COLO829 (cell line): ENCODE results near the gene KCNAB2.

Source experiments
- DNase-seq: peaks from one replicate; pipeline ENCODE4 v3.0.0; 2012; ENCODE audit warnings: low spot score

Gene KCNAB2

GRCh38 chr1:6045561-6045960 is at the start of gene KCNAB2:
Gene KCNAB2, plus strand, starts transcription at chr1:6045888. Its CDS starts 5,649 bp downstream, at chr1:6051537.
- DNase-seq = no peak

GRCh38 chr1:5996641-5997270 is 48.9 kb upstream of the KCNAB2 start:
- DNase-seq = no peak

- DNase-seq = no peak
Observed at GRCh38 chr1:5997316-5997715, 48.4 kb upstream of the KCNAB2 start.

- DNase-seq = no peak
Observed at GRCh38 chr1:5998051-5998905, 47.4 kb upstream of the KCNAB2 start.

DNA sequence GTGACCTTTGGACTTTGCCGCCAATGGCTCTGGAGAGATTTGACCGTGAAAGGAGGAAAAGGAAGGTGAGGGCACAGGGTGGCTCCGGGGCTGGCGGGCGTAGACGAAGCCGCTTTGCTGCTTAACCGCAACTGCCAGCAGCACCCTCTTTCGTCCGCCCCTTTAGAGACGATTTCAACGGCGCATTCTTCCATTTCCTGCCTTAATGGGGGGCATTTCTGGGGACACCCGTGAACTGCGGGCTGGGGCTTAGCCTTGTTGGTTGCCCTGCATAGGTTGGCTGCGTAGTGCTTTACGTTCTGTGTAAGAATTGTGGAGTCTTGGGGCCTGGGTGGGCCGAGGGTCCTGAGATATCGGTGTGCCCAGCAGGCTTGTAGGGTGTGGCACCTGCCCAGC is 46.8 kb upstream of the KCNAB2 start:
- no peak for DNase-seq

DNA sequence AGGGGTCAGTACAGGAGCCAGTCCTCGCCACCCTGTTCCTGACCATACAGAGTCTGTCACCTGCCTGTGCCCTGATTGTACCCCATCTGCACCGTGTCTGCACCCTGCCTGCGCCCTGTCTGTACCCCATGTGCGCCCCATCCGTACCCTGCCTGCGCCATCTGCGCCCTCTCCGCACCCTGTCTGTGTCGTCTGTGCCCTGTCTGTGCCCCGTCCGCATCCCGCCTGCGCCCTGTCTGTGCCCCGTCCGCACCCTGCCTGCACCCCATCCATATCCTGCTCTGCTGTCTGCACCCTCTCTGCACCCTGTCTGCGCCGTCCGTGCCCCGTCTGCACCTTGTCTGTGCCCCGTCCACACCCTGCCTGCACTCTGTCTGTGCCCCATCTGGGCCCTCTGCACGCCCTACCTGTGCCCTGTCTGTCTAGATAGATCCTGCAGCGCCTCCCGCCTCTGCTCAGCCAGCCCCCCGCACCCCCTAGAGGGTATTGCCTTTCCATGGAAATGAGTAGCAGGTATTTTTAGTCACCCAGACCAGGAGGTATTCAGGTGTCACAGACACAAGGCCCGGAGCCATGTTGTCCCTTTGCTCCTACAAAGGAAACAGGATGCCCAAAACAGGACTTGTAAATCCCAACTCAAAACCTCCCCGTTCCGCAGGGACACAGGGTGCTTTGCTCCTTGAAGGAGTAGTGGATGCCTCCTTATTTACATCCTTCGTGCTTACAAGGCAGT is 45.8 kb upstream of the KCNAB2 start:
- DNase-seq = no peak

DNA sequence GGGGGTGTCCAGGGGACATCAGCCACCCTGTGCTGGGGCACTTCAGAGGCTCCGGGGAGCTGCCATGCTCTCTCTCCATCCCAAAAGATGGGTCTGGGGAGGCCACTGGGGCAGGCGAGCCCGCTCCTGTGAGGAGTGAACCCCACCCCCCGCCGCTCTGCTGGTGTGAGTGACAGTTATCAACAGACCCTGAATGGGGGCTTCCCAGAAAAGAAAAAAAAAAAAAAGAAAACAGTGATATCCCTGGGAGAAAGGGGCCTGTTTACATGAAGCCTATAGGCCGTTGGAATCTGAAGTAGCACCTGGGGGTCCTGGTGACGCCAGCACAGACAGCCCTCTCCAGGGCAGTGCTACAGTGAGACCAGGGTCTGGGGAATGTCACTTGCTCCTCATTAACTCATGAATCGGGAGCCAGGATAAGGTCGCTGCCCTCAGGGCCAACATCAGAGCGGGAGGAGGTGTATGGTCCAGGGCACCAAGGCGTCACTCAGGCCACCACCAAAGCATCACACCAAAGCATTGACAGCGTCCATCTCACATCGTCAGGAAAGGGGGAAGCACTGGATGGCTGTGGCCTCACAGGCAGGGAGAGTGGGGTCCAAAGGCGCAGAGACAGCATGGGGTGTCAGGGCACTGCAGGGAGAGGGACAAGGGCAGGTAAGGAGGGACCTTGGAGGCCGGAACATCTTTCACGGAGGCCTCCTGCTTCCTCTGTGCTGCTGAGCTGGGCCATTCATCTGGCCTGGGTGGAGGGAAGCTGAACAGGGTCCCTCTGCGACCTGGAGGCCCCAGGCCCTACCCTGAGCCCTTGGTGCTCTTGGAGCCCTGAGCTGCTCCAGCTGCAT is 45.0 kb upstream of the KCNAB2 start:
- no peak for DNase-seq

GRCh38 chr1:6001992-6002576 is 43.6 kb upstream of the KCNAB2 start:
- no peak for DNase-seq

DNA sequence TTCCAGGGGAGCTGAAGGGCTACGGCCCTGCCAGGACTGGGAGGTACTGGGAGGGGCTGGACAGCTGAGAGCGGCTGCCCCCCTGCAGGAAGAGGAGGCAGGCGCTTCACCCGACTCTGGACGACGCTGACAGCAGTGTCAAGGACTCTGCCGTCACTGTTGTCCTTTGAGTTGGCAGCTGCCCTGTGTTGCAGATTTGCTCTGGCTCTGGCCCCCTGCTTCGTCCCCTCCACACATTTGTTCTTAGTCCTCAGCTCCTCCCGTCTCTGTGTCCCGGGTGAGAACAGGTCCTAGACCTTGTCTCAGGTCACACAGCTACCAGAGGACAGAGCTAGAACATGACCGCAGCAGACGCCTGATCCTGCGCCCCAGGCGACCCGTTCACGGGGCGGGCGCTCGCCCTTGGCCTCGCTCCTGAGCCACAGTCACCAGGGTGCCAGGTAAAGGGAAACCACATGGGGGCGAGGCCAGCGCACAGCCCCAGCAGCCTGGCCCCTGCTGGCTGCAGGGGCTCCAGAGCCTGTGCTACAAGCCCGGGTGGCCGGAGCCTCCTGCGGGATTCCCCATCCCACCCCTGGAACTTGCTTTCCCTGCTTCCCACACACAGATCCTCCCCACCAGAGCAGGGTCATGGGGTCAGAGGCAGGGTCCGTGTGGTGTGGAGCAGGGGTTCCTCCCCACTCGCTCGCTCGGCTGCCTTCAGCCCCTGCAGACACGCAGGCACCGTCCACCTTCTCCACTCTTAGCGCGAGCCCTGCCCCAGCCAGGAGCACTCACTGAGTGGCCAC is 42.8 kb upstream of the KCNAB2 start:
- no peak for DNase-seq

DNA sequence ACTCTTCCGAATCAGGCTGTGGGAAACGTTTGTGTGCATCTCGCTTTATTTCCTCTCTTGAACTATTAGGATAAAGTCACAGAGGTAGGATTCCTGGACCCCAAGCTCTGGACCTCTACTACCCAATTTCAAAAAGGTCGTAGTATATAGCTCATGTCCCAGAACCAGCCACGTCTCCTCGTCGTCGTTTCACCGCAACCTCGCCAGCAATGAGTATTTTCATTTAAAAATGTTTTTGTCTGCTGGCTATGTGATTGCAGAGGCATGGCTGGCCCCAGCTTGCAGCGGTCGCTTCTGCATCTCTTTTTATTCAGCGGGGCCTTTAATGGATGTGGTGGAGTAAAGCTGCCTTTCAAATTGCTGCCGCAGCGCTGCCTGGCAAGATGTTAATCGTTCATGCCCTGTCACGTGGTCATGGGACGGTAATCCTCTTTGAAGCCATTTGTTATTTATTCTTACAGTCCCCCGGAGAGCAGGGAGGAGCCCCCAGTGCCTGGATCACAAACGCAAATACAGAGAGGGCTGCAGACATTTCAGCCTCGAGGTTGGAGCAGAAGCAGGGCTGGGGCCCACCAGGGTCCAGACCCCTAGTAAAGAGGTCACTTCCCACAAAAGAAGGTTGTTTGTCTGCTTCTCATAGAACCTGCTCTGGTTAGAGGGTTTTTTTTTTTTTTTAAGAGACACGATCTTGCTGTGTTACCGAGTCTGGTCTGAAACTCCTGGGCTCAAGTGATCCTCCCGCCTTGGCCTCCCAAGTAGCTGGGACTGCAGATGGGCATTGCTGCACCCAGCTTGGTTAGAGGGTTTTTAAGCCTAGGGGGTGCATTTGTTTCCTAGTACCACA is 41.9 kb upstream of the KCNAB2 start:
- no peak for DNase-seq

DNA sequence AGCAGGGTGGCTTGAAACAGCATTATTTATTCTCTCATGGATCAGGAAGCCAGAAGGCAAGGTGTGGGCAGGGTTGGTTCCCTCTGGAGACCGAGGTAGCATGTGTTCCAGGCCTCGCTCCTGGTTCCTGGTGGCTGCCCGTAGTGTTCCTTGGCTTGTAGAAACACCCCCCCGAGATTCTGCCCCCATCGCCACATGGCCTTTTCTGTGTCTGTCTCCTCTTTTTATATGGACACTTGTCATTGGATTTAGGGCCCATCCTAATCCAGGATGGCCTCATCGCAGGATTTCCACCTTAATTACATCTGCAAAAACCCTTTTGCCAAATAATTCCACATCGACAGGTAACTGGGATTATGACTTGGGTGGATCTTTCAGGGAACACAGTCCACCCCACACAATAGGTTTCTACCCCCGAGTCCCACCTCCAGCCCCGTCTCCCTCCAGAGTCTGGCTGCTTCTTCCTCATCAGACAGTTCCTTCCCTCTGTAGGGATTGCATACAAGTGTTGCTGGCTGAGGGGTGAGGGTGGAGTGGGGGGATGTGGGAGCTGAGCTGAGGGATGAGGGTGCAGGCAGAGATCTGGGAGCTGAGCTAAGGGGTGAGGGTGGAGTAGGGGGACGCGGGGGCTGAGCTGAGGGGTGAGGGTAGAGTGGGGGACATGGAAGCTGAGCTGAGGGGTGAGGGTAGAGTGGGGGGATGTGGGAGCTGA is 41.1 kb upstream of the KCNAB2 start:
- DNase-seq = no peak

DNA sequence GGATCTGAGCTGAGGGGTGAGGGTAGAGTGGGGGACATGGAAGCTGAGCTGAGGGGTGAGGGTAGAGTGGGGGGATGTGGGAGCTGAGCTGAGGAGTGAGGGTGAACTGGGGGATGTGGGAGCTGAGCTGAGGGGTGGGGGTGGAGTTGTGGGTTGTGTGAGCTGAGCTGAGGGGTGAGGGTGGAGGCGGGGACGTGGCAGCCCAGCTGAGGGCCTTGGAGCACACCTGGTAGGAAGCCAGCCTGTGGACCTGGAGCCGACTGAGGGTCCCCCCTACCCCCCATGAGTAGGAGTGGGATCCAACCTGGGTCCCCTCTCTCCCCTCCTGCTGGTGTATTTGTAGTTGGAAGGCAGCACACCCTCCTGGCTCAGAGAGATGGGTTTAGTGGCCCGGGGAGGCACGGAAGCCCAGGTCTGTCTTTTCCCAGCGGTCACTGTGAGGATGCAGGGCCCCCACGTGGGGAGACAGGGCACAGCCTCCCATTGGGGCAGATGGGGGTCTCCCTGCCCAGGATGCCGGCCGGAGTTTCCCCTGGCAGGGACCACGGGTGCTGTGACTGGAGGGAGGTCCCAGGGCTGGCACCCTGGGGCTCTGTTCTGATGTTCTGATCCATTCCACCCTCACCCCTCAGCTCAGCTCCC is 40.3 kb upstream of the KCNAB2 start:
- no peak for DNase-seq

- no peak for DNase-seq
Observed at GRCh38 chr1:6006882-6007281, 38.8 kb upstream of the KCNAB2 start.

- no peak for DNase-seq
Observed at GRCh38 chr1:6007318-6008083, 38.2 kb upstream of the KCNAB2 start.

DNA sequence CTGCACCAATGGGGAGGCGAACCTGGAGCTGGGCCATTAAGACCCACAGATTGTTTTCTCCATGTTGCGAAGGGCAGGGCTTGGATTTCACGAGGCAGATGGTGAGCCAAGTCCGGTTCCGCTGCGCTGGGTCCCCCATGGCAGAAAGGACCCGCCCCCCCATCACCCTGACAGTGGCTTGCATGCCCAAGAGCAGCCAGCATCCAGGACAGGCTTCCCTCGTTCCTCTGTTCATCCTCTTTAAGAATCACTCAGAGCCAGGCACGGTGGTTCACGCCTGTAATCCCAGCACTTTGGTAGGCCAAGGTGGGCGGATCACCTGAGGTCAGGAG is 37.6 kb upstream of the KCNAB2 start:
- DNase-seq = no peak

- no peak for DNase-seq
Observed at GRCh38 chr1:6008696-6009095, 37.0 kb upstream of the KCNAB2 start.

- DNase-seq = no peak
Observed at GRCh38 chr1:6009120-6010040, 36.3 kb upstream of the KCNAB2 start.
